ENCODE measurements around the gene PCDH15. TPM values are rescaled to one million over a fixed set of nuclear protein-coding genes. Genes with fewer than 3 reads are reported as not detected.

Gene PCDH15
- total RNA-seq, 1 donor from 2014 or later = not detected

- no peak for FAIRE-seq
- no peaks in the 10 kb centered on the region for H3K9me3 ChIP-seq (ENCODE audit: insufficient read depth, low read depth, low read length)
Observed at GRCh38 chr10:54587971-54588370, 213.1 kb downstream of the PCDH15 start.

GRCh38 chr10:54585572-54585971 is 215.5 kb downstream of the PCDH15 start:
- H3K4me1 Mint-ChIP-seq (ENCODE audit: low read depth, unreplicated experiment) = no peaks in the 10 kb centered on the region
- no peak for FAIRE-seq

More at GRCh38 chr10:54587971-54588370, 213.1 kb downstream of the PCDH15 start:
- Histone ChIP-seq H3K4me3 (ENCODE audit: insufficient read depth, low read depth, low read length) (no peak overlapping the region), H3K27me3 (ENCODE audit: insufficient read depth, low read length) (no peaks in the 10 kb centered on the region), H3K79me2 (ENCODE audit: insufficient read depth, low read length) (no peaks in the 10 kb centered on the region), H3K4me2 (ENCODE audit: low read length) (no peak overlapping the region), H3K27ac (ENCODE audit: low read depth, low read length) (no peak overlapping the region), H4K20me1 (ENCODE audit: insufficient read depth, low read length) (no peaks in the 10 kb centered on the region), H3K4me1 (ENCODE audit: insufficient read depth, low read length) (no peaks in the 10 kb centered on the region), H2AFZ (ENCODE audit: low read depth, low read length) (no peak overlapping the region), H3K9ac (ENCODE audit: low read length) (no peak overlapping the region), H3K36me3 (ENCODE audit: insufficient read depth, low read length) (no peaks in the 10 kb centered on the region)
- Mint-ChIP-seq H3K4me3 (ENCODE audit: unreplicated experiment) (no peak overlapping the region), H3K4me1 (ENCODE audit: low read depth, unreplicated experiment) (no peaks in the 10 kb centered on the region), H3K27ac (ENCODE audit: unreplicated experiment) (no peak overlapping the region), H3K27me3 (ENCODE audit: low read depth, unreplicated experiment) (no peaks in the 10 kb centered on the region), H3K36me3 (ENCODE audit: low read depth, unreplicated experiment) (no peaks in the 10 kb centered on the region), H3K9me3 (ENCODE audit: unreplicated experiment) (no peaks in the 10 kb centered on the region)
- no peak for TF ChIP-seq EZH2 (IDR thresholded peaks at IDR 0.05; ENCODE audit: insufficient read depth, low read length)
- TF ChIP-seq CTCF (IDR thresholded peaks at IDR 0.05; ENCODE audit: insufficient read depth, low read depth, low read length) = no peak
- DNase-seq (ENCODE audit: low read depth) = no peak

More at GRCh38 chr10:54585572-54585971, 215.5 kb downstream of the PCDH15 start:
- Histone ChIP-seq H3K4me1 (ENCODE audit: insufficient read depth, low read length) (no peaks in the 10 kb centered on the region), H3K4me3 (ENCODE audit: insufficient read depth, low read depth, low read length) (no peak overlapping the region), H3K36me3 (ENCODE audit: insufficient read depth, low read length) (no peaks in the 10 kb centered on the region), H3K4me2 (ENCODE audit: low read length) (no peak overlapping the region), H2AFZ (ENCODE audit: low read depth, low read length) (no peak overlapping the region), H4K20me1 (ENCODE audit: insufficient read depth, low read length) (no peaks in the 10 kb centered on the region), H3K9ac (ENCODE audit: low read length) (no peak overlapping the region), H3K27me3 (ENCODE audit: insufficient read depth, low read length) (no peaks in the 10 kb centered on the region), H3K9me3 (ENCODE audit: insufficient read depth, low read depth, low read length) (no peaks in the 10 kb centered on the region), H3K27ac (ENCODE audit: low read depth, low read length) (no peak overlapping the region), H3K79me2 (ENCODE audit: insufficient read depth, low read length) (no peaks in the 10 kb centered on the region)
- H3K27ac Mint-ChIP-seq (ENCODE audit: unreplicated experiment) = no peak overlapping the region
- no peak for TF ChIP-seq EZH2 (IDR thresholded peaks at IDR 0.05; ENCODE audit: insufficient read depth, low read length)
- no peak for TF ChIP-seq CTCF (IDR thresholded peaks at IDR 0.05; ENCODE audit: insufficient read depth, low read depth, low read length)
- no peak for DNase-seq (ENCODE audit: low read depth)
- no peaks in the 10 kb centered on the region for H3K27me3 Mint-ChIP-seq (ENCODE audit: low read depth, unreplicated experiment)
- no peaks in the 10 kb centered on the region for H3K36me3 Mint-ChIP-seq (ENCODE audit: low read depth, unreplicated experiment)
- H3K4me3 Mint-ChIP-seq (ENCODE audit: unreplicated experiment) = no peak overlapping the region
- no peaks in the 10 kb centered on the region for H3K9me3 Mint-ChIP-seq (ENCODE audit: unreplicated experiment)
